Activated T-cell treated with anti-CD3 and anti-CD28 coated beads for 24 hours (primary cell): ENCODE data around the gene MRPL36.

Source experiments
- DNase-seq: peaks from one replicate; pipeline ENCODE4 v3.0.0-alpha.2; 2020; ENCODE audit warnings: low read depth

The MRPL36 gene

DNA sequence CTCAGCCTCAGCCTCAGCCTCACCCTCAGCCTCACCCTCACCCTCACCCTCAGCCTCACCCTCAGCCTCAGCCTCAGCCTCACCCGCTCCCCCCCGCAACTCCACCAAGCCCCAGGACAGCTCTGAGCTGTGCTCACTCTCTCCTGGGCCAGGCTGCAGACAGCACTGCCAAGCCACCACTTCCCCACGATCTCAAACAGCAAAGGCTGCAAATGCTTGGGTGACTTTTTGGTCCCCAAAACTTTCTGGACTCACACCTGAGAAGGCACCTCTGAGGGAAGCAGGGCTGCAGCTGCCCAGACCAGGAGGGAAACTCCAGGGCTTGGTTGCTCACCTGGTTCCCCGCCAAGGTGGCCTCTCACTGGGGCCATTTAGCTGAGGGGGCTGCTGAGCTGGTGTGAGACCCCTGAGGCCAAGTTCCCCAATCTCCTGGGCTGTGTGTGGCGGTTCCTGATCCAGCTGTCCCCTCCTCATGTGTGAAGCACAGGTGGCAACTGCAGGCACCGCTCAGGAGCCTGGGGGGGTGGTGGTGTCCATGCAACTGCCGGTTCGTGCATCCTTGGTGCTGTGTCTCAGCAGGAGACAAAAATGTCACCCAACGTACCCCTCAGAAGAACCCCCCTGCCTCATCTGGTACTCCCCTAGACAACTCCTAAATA lies 17.8 kb downstream of the MRPL36 start:
- DNase-seq, result no peak

DNA sequence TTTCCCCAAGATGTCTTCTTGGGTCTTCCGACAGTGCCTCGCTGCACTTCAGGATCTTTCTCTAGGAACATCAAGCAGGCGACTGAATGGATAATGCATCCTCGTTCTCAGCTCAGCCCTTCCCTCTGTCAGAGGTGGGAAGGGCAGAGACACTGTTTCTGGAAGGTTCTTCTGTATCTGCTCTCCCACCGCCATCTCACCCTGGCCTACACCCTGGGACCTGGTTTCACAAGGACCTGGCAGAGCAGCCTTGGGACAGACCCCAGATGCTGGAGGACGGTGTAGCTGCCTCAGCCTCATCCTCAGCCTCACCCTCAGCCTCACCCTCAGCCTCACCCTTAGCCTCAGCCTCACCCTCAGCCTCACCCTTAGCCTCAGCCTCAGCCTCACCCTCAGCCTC lies 18.5 kb downstream of the MRPL36 start:
- no peak for DNase-seq

- no peak for DNase-seq
Measured at GRCh38 chr5:1780614-1780930, 19.1 kb downstream of the MRPL36 start.

GRCh38 chr5:1779782-1780613 lies 19.6 kb downstream of the MRPL36 start:
- no peak for DNase-seq

GRCh38 chr5:1779021-1779680 lies 20.5 kb downstream of the MRPL36 start:
- no peak for DNase-seq

GRCh38 chr5:1778138-1779020 lies 21.3 kb downstream of the MRPL36 start:
- no peak for DNase-seq

DNA sequence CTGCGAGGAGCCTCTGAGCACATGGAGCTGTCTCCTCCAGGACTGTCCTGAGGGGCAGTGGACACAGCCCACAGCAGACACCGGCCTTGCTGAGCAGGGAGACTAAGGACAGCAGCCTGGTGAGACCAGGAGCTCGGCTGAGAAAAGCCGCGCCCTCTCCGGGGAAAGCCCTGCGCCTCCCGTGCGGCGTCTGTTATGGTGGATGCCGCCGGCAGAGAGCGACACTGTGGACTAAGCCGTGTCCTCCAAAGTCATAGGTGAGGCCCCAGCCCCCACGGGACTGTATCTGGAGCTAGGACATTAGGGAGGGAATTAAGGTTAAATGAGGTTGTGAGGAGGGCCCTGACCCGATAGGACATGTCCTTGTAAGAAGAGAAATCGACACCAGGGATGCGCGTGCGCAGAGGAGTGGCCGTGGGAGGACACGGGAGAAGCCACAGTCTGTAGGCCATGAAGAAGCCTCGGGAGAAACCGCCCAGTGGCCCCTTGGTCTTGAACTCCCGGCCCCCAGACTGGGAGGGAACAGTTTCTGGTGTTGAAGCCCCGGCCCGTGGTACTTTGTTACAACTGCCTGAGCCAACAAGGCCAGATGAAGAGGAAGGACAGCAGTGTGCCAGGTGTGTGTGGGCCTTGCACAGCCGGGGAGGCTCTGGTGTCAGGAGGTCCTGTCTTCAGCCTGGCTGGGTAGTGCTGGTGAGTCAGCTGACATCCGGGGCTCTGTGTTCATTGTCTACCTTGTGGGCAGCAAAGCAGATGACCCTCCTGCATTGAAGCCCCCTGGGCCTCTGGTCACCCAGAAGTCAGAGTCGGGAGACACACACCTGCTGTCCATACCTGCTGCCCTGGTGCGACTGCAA lies 22.1 kb downstream of the MRPL36 start:
- no peak for DNase-seq

GRCh38 chr5:1776831-1777230 lies 22.8 kb downstream of the MRPL36 start:
- no peak for DNase-seq

- DNase-seq, result no peak
Measured at GRCh38 chr5:1772634-1773033, 27.0 kb downstream of the MRPL36 start.

DNA sequence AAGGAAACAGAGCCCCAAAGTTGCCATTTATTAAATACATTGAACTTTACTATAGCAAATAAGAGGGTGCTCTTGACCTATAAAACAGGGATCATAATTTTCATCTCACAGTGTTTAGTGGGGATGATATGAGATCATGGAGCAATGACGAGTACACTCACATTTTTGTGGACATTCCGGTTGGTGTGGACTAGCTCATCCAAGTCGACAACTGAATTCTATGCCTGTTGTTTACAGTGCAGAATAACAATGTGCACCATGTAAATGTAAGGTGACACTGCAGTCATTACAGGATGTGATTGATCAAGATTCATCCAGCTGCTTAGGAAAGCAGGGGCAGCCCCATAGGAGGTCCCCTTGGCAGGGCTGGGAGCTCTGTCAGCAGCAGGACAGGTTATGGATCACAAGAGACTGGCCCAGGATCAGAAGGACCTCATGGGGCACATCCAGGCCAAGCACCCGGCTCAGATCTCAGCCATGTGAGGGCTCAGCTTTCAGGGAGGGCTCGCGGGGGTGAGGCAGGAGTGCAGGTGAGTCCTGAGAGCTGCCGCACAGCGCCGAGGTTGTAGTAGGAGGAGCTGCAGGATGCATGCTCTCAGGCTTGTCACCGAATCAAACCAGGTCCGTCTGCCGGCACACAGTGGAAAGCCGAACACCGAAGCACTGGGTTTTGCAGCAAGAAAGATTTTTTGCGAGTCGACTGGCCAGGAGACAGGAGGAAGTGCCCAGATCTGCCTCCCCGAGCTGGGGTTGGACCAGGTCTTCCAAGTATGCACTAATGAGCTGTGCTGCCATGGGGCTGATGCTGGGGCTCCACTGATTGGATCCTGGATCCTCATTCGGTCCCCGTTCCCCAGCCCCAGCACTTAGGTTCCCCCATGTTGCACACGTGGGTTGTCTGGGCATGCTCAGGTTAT lies 28.2 kb downstream of the MRPL36 start:
- DNase-seq, result no peak

GRCh38 chr5:1770443-1770802 lies 29.2 kb downstream of the MRPL36 start:
- no peak for DNase-seq

DNA sequence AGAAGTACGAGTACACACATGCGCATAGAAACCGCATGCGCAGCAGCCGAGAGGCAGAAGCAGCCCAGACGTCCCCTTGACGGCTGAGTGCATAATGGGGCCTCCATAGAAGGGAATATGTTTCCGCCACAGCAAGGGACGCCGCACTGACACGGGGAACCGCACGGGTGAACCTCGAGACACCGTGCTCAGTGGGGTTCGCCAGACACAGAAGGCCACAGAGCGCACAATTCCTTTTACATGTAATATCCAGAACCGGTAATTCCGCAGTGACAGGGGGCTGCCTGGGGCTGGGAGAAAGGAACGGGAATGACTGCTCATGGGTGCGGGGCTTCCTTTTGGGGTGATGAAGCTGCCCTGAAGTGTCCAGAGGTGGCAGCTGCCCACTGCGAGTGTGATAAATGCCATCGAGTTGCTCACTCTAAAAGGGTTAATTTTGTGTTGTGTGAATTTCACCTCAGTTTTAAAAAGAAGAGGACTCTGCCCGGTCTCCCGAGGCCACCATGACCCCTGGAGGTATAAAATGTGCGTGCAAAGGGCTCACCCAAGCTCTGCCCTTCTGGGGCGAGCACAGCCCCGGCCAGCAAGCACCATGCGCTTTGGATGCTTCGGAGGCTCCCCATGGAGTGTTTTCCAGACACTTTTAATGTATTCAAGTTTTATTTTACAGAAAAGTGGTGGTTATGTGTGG lies 29.7 kb downstream of the MRPL36 start:
- no peak for DNase-seq

- DNase-seq, result no peak
Measured at GRCh38 chr5:1769017-1769640, 30.5 kb downstream of the MRPL36 start.

- no peak for DNase-seq
Measured at GRCh38 chr5:1768283-1769000, 31.2 kb downstream of the MRPL36 start.

DNA sequence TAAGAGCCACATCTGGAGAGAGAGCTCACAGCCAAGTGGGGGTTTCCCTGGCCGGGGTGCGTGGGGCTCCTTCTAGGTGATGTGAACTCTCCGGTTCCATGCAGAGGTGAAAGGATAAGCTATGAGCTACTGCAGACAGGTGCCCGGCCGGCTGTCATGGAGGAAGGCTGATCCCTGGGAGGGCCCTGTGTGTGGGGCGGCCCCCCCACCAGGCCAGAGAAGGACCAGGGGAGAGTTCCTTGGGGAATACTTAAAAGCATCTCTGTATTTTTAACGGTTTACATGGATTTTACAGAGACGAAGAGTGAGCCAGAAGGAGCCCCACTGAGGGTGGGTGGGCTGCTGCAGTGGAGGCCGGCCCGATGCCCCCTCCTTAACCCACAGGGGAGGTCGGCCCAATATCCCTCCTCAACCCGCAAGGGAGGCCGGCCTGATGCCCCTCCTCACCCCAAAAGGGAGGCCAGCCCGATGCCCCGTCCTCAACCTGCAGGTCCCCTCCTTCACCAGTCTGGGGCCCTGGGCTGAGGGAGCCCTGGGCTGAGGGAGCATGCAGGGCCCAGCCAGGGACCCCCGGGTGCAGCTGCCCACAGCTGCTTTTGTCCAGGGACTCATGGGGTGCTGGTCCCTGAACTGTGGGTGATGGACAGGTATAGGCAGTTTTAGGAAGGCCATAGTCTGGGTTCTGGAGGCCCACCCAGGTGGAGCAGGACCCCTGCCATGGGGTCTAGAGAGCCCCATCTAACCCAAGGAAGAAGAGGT lies 31.9 kb downstream of the MRPL36 start:
- DNase-seq, result no peak

- no peak for DNase-seq
Measured at GRCh38 chr5:1765880-1766235, 33.8 kb downstream of the MRPL36 start.

- no peak for DNase-seq
Measured at GRCh38 chr5:1765141-1765879, 34.3 kb downstream of the MRPL36 start.
